GM21576 (cell line): ENCODE measurements around the gene RARG.
"Not testable (repeated sequence)": the region's sequence is repeated elsewhere in the genome, so short reads cannot be mapped to it uniquely, and the experiment has no call there.

Experiments used
- ATAC-seq: cut with Tn5 transposase; IDR thresholded peaks from one replicate; pipeline ENCODE4 v1.9.1; 2021; ENCODE audit warnings: mild to moderate bottlenecking, moderate library complexity; ENCODE audit not compliant: unreplicated experiment

Gene RARG

DNA sequence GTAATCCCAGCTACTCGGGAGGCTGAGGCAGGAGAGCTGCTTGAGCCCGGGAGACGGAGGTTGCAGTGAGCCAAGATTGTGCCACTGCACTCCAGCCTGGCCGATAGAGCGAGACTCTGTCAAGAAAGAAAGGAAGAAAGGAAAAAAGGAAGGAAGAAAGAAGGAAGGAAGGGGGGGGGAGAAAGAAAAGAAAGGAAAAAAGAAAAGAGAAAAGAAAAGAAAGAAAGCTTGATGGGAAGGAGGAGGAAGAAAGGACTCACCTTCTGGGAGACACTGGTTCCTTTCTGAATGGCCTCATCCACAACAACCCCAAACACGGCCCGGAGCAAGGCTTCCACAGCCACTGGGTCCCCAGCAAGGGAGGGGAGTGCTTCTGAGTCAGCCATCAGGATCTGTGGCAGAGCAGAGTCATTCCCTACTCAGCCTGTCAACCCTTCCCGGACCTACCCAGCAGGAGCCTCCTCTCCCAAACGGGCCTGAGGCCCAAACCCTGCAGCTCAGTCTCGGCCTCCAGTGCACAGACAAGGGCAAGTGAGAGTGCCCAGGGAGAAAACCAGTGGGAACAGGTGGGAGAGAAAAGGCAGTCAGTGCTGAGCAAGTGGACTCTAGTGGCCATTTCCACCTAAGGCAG lies 58.8 kb downstream of the RARG start:
- ATAC-seq = no peak

DNA sequence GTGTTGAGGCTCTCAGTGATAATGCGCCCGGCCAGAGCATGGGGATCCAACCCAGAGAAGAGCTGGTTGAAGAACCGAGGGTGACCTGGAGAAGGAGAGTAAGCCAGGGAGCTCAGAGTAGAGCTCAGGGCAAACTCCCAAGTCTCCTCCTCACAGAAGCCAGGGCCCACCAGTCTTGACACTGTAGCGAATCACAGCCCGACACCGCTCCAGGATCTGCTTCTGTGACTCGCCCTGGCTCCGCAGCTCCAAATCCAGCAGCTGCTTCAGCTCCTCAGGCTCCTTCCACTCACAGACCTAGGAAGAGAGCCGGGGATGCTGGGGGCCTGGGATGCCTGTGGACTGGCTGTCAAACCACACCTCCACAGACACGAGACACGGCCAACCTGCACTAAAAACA lies 59.7 kb downstream of the RARG start:
- no peak for ATAC-seq

DNA sequence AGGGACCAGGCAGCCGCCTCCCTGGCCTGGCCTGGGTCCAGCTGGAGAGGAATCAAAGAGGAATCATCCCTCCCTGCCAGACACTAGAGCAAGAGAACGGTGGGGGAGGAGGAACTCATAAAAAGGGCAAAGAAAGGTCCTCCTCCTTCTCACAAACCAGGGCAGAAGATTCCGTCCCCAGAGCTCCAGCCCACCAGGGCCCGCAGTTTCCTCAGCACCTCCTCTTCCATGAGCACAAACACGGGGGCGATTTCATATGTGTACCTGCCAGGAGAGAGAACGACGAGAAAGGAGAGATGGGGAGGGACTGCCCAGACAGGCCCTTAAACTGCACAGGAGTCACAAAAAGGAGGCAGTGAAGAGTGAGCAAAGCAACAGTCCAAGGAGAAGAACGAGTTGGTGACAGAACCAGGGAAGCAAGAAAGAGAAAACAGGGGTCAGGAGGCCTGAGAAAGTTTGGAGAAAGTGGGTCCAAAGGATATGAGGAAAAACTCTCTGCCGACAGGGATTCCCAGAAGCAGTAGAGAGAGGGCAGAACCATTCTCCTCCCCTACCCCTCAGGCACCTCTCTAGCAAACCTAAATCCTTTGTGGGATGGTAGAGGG lies 60.2 kb downstream of the RARG start:
- no peak for ATAC-seq

DNA sequence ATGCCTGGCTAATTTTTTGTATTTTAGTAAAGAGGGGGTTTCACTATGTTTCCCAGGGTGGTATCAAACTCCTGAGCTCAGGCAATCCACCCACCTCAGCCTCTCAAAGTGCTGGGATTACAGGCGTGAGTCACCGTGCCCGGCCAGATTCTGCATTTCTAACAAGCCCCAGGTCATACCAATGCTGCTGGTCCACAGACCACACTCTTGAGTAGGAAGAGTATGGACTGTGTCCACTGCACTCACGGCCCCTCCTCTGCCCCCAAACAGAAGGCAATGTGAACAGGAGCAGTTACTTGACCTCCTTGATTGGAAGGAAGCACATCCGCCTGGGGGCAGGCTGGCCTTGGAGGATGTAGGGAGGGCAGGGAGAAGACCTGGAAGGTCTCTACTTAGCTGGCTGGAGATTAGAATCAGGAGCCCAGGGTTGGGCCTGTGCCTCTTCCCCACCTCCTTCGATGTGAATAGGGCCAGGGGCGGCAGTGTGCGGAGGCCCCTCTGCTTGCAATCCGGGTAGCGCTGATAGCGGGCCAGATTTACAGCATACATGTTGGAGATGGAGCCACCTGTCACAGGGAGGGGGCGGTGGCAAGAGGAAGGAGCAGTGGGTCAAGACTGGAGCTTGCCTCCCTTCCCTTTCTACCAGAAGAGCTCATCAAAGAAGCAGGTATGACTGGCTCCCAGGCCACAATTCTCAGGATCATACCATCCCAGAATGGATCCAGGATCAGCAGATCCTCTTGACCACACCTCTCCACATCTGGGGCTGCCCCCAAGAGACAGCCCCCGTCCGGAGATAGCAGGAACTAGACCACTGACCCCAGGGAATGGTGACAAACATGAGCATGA lies 60.9 kb downstream of the RARG start:
- no peak for ATAC-seq

DNA sequence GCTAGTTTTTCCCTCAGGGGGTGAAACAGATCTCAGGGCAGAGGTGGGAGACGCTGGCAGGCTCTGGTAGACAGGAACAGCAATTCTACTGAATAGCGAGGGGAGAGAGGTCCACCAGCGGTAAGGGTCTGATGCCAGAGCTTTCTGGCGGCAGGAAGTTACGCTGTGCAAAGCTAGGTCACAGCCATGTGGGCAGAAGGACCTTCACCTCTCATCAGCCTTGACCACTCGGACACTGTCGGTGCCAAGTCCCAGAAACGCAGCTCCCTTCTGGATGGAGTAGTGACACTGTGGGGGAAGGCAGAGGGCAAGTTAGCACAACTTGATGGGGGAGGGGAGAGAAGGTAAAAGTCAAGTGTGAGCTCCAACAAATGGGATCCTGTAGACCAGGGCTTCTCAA lies 61.8 kb downstream of the RARG start:
- ATAC-seq = no peak

DNA sequence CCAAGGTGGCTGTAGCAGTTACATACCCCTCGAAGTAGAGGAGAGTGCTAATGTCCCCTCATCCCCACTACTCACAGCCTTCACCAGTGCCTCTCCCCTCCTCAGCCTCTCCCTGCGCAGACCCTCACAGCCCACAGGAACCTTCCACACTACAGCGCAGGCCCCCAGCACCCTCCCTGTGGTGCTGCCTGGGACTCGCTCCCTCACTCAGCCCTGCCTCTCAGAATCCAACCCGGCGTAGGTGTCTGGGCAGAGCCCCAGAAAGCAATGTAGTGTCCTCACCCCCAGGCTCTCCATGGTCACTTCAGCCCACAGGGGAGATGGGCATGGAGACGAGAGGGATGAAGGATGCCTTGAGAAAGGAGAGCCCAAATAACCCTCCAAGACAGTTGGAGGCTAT lies 62.4 kb downstream of the RARG start:
- ATAC-seq = no peak

DNA sequence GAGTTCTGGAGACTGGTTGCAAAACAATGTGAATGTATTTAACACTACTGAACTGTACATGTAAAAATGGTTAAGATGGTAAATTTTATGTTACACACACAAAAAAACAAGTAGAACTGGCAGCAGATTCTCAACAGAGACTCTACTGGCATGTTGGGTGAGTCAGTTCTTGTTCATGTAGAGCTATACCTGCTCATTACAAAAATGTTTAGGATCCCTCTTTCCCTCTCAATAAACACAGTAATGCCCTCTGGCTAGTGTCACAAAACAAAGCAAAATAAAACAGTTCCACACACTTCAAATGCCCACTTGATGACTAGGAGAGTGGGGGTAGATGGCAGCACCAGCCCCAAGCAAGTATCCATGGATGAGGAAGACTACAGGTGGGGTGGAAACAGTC lies 65.2 kb downstream of the RARG start:
- ATAC-seq = no peak

DNA sequence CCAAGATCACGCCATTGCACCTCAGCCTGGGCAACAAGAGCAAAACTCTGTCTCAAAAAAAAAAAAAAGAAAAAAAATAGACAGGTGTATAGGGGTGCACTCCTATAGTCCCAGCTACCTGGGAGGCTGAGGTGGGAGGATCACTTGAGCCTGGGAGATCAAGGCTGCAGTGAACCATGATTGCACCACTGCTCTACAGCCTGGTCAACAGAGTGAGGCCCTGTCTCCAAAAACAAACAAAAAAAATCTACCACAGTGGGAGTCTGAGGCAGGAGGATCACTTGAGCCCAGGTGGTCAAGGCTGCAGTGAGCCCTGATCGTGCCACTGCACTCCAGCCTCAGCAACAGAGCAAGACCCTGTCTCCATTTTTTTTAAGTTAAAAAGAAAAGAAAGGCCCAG lies 69.0 kb downstream of the RARG start:
- ATAC-seq = not testable (repeated sequence)

DNA sequence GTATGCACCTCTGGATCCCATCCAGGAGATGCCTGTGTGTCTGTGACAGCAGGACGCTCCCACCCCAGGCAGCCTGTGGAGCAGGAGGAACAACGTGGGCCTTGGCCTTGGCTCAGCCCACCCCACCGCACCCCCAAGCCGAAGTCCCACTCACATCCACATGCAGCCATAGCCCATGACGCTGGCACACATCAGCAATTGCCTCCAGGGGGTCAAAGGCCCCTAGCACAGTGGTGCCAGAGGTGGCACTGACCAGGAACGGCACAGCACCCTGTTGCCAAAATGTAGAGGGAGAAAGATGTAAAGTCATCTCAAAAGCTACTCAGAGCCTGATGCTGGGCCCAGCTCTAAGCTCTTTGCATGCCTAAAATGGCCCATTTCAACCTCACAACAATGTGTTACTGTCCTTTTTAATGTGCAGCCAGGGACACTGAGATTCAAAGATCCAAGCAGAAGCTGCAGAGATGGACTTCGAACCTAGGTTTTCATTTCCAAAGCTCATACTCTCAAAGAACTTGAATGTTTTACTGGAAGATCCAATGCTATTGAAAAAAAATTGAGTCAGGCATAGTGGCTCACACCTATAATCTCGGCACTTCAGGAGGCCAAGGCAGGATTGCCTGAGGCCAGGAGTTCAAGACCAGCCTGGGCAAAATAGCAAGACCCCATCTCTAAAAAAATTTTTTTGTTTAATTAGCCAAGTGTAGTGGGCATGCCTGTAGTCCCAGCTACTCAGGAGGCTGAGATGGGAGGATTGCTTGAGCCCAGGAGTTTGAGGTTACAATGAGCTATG lies 70.7 kb downstream of the RARG start:
- no peak for ATAC-seq

DNA sequence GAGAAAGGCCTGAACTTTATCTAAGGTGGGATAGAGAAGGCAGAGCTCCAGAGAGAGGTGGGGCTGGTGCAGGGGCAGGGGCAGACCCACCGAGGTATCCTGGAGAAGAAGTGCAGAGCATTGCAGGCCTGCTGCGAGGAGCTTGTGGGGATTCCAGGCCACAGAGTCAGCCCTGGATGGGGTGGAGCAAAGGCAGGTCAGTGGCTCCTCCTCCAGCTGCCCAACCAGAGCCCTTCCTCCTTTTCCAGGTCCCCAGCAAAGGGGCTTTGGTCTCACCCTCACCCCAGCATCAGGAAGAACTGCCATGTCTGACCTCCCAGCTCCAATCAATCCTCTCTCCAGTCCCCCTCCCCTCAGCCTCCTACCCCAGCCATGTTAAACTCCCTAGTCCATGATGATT lies 71.3 kb downstream of the RARG start:
- no peak for ATAC-seq
